Testis (tissue), 3 donors: ENCODE measurements around the gene RAMP3. TPM values are rescaled to one million over a fixed set of nuclear protein-coding genes. Genes with fewer than 3 reads are reported as not detected.

Source experiments
- DNase-seq: peaks from one replicate; pipeline ENCODE4 v3.0.0-alpha.2; 2019
- H3K27ac ChIP-seq, 2 donors: fragments of 200-600 bp; sonication (generic); one replicate each; pipeline ENCODE4 v1.5.1; 2019
- H3K27me3 ChIP-seq: fragments of 200-600 bp; sonication (generic); one replicate; pipeline ENCODE4 v1.5.1; 2019
- H3K36me3 ChIP-seq: fragments of 200-600 bp; sonication (generic); one replicate; pipeline ENCODE4 v1.5.1; 2017; ENCODE audit warnings: low read depth; ENCODE audit errors: missing control alignments
- H3K4me1 ChIP-seq: fragments of 200-600 bp; sonication (generic); one replicate; pipeline ENCODE4 v1.5.1; 2019
- H3K4me3 ChIP-seq, 2 donors: fragments of 200-600 bp; sonication (generic); one replicate each; pipeline ENCODE4 v1.5.1; 2017 to 2019
- H3K9me3 ChIP-seq: fragments of 200-600 bp; sonication (generic); one replicate; pipeline ENCODE4 v1.5.1; 2017
- CTCF ChIP-seq, 3 experiments: fragments of 450-650 bp in 2 of 3; fragments of 200-600 bp in 1 of 3; sonication (generic) in 1 of 3; IDR thresholded peaks; one replicate each; pipeline ENCODE4 v1.5.1; 2016 to 2019; ENCODE audit warnings: antibody characterized with exemption in 3 of 3, mild to moderate bottlenecking in 2 of 3, moderate library complexity in 1 of 3
- POLR2A ChIP-seq: fragments of 450-650 bp; IDR thresholded peaks from one replicate; pipeline ENCODE4 v1.6.1; 2017; ENCODE audit warnings: antibody characterized with exemption, mild to moderate bottlenecking, moderate library complexity
- WGBS, 2 donors: methylation state at CpG; one replicate each; pipeline ENCODE4 v1.1.5; 2018; 5-methylcytosine and 5-hydroxymethylcytosine counted together
- intact Hi-C: fragments of 100-400 bp; cut with DNase I; formaldehyde crosslinking; loops from one replicate; pipeline ENCODE4 v1.15.1; 2023; ENCODE audit warnings: low total_unique reads
- polyA plus RNA-seq: library from polyadenylated mRNA; stranded (reverse); fragments of 350-450 nt; fragmentation: Illumina TruSeq; extraction: RNeasy Lipid Tissue Mini Kit (QIAGEN cat#74804); gene quantifications from one replicate; pipeline ENCODE4 v1.2.3, GENCODE V29; 2014; ENCODE audit warnings: low read depth, low replicate concordance; ENCODE audit not compliant: insufficient read depth
- total RNA-seq, 2 donors: library from RNA; depleted of rRNA; stranded (reverse); fragments of >200 nt; gene quantifications; one replicate each; pipeline ENCODE4 v1.2.3, GENCODE V29; 2016

RAMP3 gene
- total and polyA plus RNA-seq, 3 donors from 2014 or later, result 9.1 to 23.8 (median 17.0) TPM

GRCh38 chr7:45171946-45172345, 14.4 kb downstream of the RAMP3 start:
- Histone ChIP-seq H3K27ac (no peak overlapping the region), H3K36me3 (no peaks in the 10 kb centered on the region), H3K4me3 (no peak overlapping the region), H3K9me3 (no peaks in the 10 kb centered on the region), H3K4me1 (no peaks in the 10 kb centered on the region), H3K27me3 (no peaks in the 10 kb centered on the region)
- intact Hi-C loops, result no loop called here
- TF ChIP-seq POLR2A (no peak), CTCF (IDR thresholded peaks at IDR 0.05) (no peak)
- DNase-seq, result no peak
- 0% methylated on average over 1 of the region's 1 CpG; no CpG with 5 or more reads in 1 of the 2 donors for WGBS, 2 donors

DNA sequence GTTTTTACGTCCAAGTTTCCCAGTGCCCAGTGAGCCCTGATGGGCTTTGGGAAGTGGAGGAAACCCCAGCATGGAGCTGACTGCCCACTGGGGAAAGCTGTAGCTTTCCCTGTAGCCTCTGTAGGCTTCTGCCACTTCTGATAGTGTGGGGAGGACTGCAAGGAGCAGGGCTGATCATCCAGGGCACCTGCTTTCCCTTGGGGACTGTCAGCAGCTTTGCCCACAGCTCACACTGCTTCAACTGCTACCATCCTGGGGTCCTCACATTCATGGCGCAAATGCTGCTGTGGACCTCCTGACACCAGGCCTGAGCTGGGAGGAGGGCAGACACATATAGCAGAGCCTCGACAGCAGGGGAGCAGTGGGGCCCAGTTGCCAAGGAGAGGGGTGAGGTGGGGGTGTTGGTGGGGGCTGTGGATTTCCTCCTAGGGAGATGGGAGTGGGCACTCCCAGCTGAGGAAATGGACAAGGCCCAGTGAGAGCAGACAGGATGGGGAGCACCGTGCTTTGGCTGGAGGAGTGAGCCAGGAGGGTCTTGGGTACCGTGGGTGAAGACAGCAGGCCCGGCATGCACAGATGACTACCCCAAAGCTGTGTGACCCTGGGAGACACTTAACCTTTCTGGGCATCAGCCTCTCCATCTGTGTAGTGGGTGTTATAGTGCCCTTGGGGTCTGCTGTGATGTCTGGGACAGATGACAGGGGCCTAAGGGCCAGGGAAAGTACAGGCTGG, 16.2 kb downstream of the RAMP3 start:
- no peak for DNase-seq
- Histone ChIP-seq H3K27me3 (no peaks in the 10 kb centered on the region), H3K4me3 (no peak overlapping the region), H3K27ac (no peak overlapping the region), H3K36me3 (no peaks in the 10 kb centered on the region), H3K4me1 (no peaks in the 10 kb centered on the region), H3K9me3 (no peaks in the 10 kb centered on the region)
- intact Hi-C loops, result no loop called here
- 78 to 85% methylated on average over 3 to 6 of the region's 6 CpGs for WGBS, 2 donors
- TF ChIP-seq POLR2A (no peak), CTCF (IDR thresholded peaks at IDR 0.05) (no peak)

GRCh38 chr7:45174328-45174610, 16.7 kb downstream of the RAMP3 start:
- Histone ChIP-seq H3K4me1 (no peaks in the 10 kb centered on the region), H3K9me3 (no peaks in the 10 kb centered on the region), H3K36me3 (no peaks in the 10 kb centered on the region), H3K27ac (no peak overlapping the region), H3K4me3 (no peak overlapping the region), H3K27me3 (no peaks in the 10 kb centered on the region)
- WGBS, 2 donors, result 91 to 100% methylated on average over 4 of the region's 4 CpGs
- intact Hi-C loops, result no loop called here
- no peak for DNase-seq
- TF ChIP-seq CTCF (IDR thresholded peaks at IDR 0.05) (no peak), POLR2A (no peak)

GRCh38 chr7:45174966-45175765, 17.6 kb downstream of the RAMP3 start:
- Histone ChIP-seq H3K4me1 (no peaks in the 10 kb centered on the region), H3K27me3 (no peaks in the 10 kb centered on the region), H3K9me3 (no peaks in the 10 kb centered on the region), H3K4me3 (no peak overlapping the region), H3K36me3 (no peaks in the 10 kb centered on the region), H3K27ac (no peak overlapping the region)
- no peak for DNase-seq
- WGBS, 2 donors, result 73 to 90% methylated on average over 2 to 4 of the region's 4 CpGs
- intact Hi-C loops, result no loop called here
- no peak for TF ChIP-seq POLR2A
- no peak for TF ChIP-seq CTCF (IDR thresholded peaks at IDR 0.05)
